Fibroblast of lung (primary cell): Measurements from ENCODE around the gene ATG7.

Experiments used
- CTCF ChIP-seq, 2 donors: IDR thresholded peaks in 1 of 2; conservative IDR thresholded peaks in 1 of 2; 1 replicate in 1 of 2; 2 replicates in 1 of 2; pipeline ENCODE4 v1.5.1; 2011 to 2012; ENCODE audit warnings: low read length in 2 of 2, control low read depth in 1 of 2, inconsistent platforms in 1 of 2, low read depth in 1 of 2, mild to moderate bottlenecking in 1 of 2
- EZH2 ChIP-seq: IDR thresholded peaks from 2 replicates; pipeline ENCODE4 v1.5.1; 2012; ENCODE audit warnings: low read length, control low read depth, mild to moderate bottlenecking; ENCODE audit errors: missing control alignments

DNA sequence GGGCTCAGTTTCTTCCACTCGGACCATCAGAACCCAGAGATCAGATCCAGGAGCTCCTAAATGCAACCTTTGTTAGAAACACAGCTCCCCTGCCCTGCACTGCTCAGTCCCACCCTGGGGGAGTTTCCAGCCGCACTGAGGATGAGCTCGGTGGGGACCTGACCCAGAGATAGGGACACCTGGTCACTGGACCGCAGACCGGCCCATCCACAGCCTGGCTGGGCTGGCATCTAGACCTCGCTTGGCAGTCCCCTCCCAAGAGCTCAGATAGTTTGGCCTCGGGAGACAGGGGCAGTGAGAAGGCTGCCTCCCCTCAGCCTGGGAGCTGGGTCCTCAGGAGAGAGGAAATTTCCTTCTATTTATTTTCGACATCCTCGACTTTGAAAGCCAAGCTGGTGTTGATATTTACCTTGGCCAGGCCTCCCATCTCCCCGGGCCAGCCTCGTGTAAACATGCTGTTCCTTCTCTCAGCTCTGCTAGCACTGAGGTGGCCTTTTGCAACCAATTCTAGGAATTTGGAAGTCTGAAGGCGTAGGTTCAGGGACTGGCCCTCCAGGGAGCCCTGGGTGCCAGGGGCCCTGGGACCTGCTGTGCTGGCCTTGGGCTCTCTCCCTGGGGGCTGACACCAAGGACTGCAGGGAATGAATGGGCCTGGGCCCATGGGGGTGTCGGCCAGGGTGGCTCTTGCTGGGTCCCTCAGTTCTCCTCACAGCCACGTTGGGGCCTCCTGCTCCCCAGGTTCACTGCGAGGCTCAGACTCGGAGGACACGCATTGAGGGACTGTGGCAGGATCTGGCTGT, 281.4 kb downstream of the ATG7 start:
- no peak for TF ChIP-seq CTCF (conservative IDR thresholded peaks at IDR 0.05 in 1 of 2, IDR thresholded peaks at IDR 0.05 in 1 of 2; ENCODE audit: low read depth in 1 of 2, low read length in 2 of 2)
- no peak for TF ChIP-seq EZH2
